ENCODE data around the gene C16orf54.
"Not testable (repeated sequence)": the region's sequence is repeated elsewhere in the genome, so short reads cannot be mapped to it uniquely, and the experiment has no call there.

C16orf54 gene

DNA sequence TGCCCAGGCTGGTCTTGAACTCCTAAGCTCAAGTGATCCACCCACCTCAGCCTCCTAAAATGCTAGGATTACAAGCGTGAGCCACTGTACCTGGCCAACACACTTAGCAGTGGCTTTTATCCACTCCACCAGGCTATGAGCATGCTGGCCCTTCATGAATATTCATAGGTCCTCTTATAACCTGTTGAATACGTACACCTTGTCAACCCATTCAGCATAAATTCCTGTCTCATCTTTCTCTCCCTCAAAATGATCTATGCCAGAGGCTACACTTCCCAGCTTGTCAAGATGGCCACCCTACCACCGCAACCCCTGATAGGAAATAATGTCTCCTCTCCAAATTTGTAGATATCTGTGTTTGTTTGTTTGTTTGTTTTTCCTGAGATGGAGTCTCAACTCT is 21.3 kb upstream of the C16orf54 start:
- DNase-seq: no peak

DNA sequence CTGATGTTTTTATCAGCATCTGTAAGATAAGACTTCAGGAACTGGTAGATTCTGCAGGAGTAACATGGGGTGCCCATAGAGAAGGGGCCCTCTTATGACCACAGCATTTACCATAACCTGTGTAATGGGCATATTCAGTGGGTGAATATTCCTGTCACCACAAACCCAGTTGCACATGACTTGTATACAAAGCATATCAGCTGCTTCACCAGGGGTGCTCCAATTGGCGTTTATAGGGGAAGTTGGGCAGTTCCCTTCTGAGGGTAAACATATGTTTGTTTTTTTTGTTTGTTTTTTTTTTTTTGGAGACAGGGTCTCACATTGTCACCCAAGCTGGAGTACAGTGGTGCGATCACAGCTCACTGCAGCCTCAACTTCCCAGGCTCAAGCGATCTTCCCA is 20.8 kb upstream of the C16orf54 start:
- DNase-seq: no peak

DNA sequence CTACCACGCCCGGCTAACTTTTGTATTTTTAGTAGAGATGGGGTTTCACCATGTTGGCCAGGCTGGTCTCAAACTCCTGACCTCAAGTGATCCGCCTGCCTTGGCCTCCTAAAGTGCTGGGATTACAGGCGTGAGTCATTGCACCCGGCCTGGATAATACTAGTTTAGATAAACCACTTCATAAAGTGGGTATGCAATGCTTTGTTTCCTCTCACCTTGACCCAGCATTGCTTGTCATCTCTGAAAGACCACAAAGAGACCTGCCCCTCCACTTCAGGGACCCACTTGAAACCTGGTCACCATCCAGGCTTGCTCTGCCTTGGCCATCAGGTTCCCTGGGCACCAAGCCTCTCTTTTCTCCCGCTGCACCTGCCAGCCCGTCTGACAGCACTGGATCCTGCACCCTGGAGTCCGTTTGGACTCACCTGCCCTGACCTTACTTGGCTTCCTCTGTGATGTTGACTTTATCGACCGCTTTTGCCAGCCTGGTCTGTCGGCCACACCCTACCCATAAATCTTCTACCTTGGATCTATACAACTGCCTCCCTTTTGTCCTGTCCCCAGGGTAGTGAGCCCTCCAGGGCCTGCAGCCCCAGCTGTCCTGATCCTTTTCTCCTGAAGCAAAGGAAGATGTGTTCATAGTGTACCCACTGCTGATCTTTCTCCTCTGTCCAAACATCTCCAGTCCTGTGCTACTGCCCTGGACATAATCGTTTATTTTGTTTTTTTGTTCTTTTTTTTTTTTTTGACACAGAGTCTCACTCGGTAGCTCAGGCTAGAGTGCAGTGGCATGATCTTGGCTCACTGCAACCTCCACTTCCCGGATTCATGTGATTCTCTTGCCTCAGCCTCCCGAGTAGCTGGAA is 19.6 kb upstream of the C16orf54 start:
- DNase-seq: no peak

DNA sequence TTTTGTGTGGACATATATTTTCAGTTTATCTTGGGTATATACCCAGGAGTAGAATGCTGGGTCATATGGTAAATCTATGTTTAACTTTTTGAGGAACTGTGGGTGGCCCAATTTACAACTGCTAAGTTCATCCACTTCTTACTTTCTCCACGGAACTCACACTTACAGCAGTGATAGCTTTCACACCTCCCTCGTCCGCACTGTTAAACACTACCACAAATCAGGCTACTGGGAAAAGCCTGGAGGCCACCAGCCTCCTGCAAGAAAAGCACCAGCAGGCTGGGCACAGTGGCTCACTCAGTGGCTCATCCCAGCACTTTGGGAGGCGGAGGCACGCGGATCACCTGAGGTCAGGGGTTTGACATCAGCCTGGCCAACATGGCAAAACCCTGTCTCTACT is 17.5 kb upstream of the C16orf54 start:
- DNase-seq: no peak

DNA sequence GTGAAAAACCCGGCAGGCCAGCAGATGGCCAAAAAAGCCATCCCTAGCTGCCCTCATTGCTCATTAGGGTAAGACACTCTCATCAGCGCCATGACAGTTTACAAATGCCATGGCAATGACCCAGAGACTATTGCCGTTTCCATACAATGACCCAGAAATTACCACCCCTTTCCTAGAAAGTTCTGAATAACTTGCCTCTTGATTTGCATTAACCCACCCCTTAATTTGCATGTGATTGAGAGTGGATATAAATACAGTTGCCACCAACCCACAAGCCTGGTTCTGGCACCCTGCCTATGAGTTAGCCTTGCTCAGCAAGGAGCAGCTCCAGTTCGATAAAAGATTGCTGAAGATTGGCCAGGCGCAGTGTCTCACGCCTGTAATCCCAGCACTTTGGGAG is 16.1 kb upstream of the C16orf54 start:
- no peak for DNase-seq

DNA sequence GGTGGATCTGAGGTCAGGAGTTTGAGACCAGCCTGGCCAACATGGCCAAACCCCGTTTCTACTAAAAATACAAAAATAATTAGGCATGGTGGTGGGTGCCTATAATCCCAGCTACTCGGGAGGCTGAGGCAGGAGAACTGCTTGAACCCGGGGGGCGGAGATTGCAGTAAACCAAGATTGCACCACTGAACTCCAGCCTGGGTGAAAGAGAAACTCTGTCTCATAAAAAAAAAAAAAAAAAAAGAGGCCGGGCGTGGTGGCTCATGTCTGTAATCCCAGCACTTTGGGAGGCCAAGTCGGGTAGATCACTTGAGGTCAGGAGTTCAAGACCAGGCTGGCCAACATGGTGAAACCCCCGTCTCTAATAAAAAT is 15.5 kb upstream of the C16orf54 start:
- not testable (repeated sequence) for DNase-seq

DNA sequence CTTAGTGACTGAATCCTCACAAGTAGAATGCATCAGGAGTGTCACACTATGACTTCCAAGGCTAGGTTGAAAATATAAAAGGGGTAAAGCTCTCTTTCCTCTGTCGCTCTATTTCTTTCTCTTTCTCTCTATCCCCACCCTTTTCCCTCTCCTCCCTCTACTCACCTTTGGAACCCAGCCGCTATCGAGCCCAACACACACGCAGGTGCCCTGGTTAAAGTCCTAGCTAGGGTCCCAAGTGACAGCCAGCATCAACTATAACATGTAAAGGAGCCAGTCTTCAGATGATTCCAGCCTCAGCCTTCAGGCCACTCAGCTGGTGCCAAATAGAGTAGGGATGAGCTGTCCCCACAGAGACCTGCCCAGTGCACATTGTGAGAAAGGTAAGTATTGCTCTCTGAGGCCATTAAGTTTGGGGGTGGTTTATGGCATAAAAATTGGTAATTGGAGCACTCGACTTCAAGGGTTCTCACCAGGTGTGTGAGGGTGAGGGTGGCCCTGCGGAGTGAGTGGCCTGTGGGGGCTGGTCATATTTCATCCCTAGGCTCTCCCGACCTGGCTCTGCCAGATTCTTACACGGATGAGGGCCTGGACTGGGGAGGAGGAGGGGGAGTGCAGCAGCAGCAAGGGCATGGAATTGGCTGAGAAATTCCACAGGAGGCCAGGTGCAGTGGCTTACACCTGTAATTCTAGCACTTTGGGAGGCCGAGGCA is 14.9 kb upstream of the C16orf54 start:
- no peak for DNase-seq

DNA sequence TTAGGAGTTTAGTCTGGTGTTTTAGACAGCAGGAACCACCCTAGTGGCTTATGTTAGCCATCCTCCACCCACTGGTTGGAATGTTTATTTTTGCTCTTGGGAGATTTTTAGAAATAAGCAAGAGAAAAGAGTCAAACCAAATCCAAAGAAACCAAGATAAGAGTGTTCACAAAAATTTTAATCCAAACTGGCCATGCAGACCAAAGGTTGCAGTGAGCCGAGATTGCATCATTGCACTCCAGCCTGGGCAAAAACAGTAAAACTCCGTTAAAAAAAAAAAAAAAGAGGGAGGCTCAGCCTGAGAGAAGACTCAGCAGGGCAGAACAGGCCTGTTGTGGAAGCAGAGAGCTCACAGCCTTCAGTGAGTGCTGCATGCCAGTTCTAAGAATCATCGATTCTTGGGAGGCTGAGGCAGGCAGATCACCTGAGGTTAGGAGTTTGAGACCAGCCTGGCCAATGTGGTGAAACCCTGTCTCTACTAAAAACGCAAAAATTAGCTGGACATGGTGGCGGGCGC is 12.2 kb upstream of the C16orf54 start:
- no peak for DNase-seq

DNA sequence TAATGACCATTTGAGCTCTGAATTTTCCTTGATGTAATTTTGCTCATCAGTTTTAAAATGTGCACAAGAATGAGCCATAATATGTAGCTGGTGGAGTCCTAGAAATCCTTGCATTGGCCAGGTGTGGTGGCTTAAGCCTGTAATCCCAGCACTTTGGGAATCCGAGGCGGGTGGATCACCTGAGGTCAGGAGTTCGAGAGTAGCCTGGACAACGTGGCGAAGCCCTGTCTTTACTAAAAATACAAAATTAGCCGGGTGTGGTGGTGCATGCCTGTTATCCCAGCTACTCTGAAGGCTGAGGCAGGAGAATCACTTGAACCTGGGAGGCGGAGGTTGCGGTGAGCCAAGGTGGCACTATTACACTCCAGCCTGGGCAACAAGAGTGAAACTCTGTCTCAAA is 11.3 kb upstream of the C16orf54 start:
- DNase-seq: not testable (repeated sequence)

DNA sequence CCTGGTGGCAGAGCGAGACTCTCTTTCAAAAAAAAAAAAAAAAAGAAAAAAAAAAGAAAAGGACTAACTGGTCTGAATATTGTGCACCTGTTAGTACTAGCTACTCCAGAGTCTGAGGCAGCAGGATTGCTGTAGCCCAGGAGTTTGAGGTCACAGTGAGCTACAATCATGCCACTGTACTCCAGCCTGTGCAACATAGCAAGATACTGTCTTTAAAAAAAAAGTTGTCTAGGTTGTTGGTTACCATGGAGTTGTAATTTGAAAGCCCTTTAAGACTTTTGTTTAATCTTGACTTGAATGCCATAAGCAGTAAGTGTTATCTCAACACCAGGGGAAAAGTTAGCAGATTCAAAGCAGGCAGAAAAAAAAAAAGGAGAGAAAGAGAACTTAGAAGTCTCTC is 10.9 kb upstream of the C16orf54 start:
- DNase-seq: no peak

DNA sequence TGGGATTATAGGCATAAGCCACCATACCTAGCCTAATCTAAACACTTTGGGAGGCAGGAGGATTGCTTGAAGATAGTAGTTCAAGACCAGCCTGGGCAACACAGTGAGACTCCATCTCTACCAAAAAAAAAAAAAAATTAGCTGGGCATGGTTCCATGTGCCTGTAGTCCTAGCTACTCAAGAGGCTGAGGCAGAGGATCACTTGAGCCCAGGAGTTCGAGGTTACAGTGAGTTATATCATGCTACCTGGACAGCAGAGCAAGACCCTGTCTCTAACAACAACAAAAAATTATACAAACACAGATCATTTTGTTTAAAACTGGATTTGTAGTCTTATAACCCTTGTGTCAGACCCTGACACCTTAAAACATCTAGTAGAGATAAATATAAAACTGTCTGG is 7.7 kb upstream of the C16orf54 start:
- DNase-seq: no peak

DNA sequence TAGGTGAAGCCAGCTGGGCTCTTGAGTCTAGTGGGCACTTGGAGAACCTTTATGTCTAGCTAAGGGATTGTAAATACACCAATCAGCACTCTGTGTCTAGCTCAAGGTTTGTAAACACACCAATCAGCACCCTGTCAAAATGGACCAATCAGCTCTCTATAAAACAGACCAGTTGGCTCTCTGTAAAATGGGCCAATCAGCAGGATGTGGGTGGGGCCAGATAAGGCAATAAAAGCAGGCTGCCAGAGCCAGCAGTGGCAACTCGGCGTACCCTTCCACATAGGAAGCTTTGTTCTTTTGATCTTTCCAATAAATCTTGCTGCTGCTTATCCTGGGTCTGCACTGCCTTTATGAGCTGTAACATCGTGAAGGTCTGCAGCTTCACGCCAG is 3.0 kb upstream of the C16orf54 start:
- not testable (repeated sequence) for DNase-seq

DNA sequence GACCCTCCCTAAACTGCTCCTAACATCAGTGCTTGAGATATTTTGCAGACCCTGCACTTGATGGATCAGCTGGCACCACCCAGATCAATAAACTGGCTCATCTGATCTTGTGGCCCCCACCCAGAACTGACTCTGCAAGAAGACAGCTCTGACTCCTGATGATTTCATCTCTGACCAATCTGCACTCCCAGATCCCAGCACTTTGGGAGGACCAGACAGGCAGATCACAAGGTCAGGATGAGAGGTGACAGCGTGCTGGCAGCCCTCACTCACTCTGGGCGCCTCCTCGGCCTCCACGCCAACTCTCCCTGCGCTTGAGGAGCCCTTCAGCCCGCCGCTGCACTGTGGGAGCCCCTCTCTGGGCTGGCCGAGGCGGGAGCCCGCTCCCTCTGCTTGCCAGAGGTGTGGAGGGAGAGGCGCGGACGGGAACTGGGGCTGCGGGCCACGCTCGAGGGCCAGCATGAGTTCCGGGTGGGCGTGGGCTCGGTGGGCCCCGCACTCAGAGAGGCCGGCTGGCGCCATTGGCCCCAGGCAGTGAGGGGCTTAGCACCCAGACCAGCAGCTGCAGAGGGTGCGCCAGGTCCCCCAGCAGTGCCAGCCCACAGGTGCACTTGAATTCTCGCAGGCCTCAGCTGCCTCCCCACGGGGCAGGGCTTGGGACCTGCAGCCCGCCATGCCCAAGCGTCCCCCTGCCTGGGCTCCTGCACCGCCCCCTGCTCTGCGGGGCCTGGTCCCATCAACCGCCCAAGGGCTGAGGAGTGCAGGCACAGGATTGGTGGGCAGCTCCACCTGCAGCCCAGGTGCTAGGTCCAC is 2.4 kb upstream of the C16orf54 start:
- DNase-seq: no peak

DNA sequence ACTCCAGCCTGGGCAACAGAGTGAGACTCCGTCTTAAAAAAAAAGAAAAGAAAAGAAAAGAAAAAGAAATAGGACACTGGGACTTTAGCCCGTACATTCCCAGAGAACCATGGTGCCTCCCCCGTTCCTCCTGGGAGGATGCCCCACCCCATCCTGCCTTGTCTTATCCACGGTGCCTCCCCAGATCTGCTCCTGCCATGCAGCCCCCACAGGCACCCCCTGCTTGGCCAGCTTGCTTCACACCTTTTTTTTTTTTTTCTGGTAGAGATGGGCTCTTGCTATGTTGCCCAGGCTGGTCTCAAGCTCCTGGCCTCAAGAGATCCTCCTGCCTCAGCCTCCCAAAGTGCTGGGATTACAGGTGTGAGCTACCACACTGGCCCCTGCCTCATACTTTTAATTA is 728 bp upstream of the C16orf54 start:
- not testable (repeated sequence) for DNase-seq

DNA sequence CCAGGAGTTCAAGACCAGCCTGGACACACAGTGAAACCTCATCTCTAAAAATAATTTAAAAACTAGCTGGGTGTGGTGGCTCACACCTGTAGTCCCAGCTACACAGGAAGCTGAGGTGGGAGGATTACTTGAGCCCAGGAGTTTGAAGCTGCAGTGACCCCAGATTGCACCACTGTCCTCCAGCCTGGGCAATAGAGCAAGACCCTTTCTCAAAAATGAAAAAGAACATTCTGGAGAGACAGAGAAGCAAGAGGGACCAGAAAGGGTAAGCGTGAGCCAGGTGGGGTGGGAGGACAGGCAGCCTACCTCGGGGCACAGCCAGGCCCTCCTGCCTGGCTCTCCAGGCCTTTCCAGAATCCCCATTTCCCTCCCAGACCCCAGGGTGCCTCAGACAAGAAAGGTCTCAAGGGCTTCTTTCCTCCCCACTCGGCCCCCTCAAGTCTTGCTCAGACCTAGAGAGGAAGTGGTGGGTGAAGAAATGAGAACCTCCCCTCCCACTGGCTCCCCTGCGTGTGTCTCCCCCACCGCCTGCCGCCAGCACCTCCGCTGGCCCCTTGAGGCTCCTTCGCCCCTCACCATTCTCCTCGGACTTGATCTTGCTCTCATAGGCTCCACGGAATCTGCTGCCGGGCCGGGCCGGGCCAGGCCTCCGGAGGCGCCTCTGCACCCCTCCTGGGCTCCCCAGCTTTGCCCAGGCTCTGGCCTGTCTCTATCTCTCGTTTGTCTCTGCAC is 503 bp downstream of the C16orf54 start:
- no peak for DNase-seq

DNA sequence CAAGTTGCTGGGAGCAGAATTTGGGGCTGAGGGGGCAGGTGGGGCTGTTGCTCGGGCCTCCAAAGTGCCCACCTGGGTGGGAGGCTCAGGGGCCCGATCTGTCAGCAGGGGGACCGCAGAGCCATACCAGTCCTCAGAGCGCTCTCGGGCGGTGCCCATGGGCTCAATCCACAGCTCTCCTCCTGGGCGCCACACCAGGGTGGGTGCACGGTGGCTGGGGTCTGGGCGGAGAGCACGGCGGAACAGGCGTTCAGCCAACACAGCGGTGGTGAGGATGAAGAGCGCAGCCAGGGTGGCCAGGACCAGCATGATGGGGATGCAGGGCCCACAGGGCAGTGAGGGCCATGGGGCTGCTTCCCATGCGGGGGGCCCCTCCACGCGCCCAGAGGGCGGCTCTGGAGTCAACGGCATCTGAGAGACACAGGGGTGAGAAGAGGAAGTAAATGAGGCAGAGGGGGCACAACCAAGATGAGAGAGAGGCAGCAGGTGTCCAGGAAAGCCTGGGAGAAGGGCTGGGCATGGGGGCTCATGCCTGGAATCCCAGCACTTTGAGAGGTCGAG is 1.2 kb downstream of the C16orf54 start:
- no peak for DNase-seq

DNA sequence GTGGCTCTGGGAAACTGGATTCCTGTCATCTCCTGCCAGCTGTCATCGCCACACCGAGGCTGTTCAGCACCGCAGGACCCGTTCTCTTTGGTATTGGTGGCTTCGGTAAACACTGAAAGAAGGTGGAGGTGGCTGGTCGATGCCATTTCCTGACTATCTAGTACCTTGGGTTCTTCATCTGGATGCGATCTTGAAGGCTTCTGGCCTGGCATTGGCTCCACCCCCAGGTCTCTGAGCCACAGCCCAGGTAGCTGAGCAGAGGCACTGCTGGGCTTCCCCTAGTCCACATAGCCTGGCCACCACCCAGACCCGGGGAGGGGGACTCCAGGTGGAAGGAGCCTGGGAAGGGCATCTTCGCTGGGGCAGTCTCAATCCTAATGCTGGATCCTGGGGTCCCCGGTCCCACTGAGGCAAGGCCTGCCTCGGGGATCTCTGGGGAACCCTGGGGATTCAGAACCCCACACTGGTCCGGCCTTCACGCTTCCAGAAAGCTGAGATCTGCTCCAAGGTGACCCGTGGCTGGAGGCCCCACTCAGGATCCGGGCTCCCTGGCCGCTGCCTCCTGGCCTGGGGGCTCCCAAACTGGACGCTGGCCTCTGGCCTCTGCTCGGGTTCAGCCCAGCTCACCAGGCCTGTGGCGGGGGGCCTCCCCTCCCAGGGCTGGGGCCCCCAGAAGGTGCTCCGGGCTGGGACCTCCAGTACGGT is 1.8 kb downstream of the C16orf54 start:
- no peak for DNase-seq

DNA sequence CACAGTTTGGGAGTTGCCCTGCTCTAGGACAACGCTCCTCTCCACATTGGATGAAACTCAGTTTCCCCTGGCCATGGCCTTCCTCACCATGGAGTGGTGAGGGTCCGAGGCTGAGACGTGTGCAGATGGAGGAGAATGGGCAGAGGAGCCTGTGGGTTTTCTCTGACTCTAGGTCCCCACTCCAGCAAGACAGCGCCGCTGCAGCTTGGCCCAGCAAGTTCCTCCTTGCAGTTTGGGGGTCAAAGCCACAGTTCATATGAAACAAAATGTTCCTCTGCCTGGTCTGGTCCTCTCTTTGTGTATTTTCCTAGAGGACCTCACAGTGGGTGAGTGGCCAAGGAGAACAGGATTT is 2.3 kb downstream of the C16orf54 start:
- no peak for DNase-seq

DNA sequence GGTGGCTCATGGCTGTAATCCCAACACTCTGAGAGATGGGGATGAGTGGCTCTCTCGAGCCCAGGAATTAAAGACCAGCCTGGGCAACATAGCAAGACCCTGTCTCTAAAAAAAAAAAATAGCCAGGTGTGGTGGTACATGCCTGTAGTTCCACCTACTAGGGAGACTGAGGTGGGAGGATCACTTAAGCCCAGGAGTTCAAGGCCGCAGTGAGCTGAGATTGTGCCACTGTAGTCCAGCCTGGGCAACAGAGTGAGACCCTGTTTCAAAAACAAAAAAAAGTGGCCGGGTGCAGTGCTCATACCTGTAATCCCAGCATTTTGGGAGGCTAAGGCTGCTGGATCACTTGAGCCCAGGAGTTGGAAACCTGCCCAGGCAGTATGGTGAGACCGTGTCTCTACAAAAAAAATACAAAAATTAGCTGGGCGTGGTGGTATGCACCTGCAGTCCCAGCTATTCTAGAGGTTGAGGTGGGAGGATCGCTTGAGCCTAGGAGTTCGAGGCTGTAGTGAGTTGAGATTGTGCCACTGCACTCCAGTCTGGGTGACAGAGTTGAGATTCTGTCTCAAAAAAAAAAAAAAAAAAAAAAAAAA is 3.0 kb downstream of the C16orf54 start:
- no peak for DNase-seq

DNA sequence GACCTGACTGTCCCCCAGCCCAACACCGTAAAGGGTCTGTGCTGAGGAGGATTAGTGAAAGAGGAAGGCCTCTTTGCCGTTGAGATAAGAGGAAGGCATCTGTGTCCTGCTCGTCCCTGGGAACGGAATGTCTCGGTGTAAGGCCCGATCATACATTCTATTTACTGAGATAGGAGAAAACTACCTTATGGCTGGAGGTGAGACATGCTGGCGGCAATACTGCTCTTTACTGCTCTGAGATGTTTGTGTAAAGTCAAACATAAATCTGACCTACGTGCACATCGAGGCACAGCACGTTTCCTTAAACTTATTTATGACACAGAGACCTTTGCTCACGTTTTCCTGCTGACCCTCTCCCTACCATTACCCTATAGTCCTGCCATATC is 5.2 kb downstream of the C16orf54 start:
- not testable (repeated sequence) for DNase-seq

DNA sequence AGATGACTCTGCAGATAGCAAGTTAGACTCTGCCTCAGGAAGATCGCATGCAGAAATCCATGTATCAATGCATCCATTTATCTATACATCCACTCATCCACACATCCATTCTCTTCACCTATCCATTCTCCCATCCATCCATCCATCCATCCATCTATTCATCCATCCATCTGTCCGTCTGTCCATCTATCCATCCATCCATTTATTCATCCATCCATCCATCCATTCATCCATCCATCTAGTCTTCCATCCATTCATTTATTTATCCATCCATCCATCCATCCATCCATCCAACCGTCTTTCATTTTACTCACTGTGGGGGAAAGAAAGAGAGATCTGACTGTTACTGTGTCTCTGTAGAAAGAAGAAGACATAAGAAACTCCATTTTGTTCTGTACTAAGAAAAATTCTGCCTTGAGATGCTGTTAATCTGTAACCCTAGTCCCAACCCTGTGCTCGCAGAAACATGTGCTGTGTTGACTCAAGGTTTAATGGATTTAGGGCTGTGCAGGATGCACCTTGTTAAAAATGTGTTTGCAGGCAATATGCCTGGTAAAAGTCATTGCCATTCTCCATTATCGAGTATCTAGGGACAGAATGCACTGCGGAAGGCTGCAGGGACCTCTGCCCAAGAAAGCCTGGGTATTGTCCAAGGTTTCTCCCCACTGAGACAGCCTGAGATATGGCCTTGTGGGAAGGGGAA is 5.7 kb downstream of the C16orf54 start:
- DNase-seq: not testable (repeated sequence)

Measured in femur (tissue), 1 donor.